Frontal cortex (tissue), 1 donor: Measurements from ENCODE around the gene STK32A. TPM values are rescaled to one million over a fixed set of nuclear protein-coding genes. Genes with fewer than 3 reads are reported as not detected.

ENCODE experiments used
- small RNA-seq: library from RNA; depleted of rRNA; stranded (forward); fragments of <200 nt; gene quantifications from one replicate; pipeline ENCODE3, GENCODE V24; 2014
- total RNA-seq: library from RNA; depleted of rRNA; stranded (reverse); fragments of >200 nt; gene quantifications from one replicate; pipeline ENCODE4 v1.2.3, GENCODE V29; 2014

Gene STK32A
- total RNA-seq, 1 donor from 2014 or later = 4.1 TPM

Small RNA genes lying within 50 kb of the gene (small RNA-seq; reads per million reads assigned to genes)
- gene AC011373.1 = not detected
